B cell (primary cell): ENCODE results near the gene TRMT11. TPM values are rescaled to one million over a fixed set of nuclear protein-coding genes. Genes with fewer than 3 reads are reported as not detected.

Source experiments
- ATAC-seq: fragments of 200-7000 bp; cut with Tn5 transposase; one replicate; pipeline ENCODE4 v1.10.0; 2021; ENCODE audit warnings: low read depth, mild to moderate bottlenecking, moderate number of reproducible peaks, moderate library complexity
- CTCF ChIA-PET: fragments of 350-600 bp; sonication (Branson Sonifier 250); formaldehyde crosslinking; loops from one replicate; lab custom pipeline; 2021; ENCODE audit warnings: antibody characterized with exemption, inconsistent platforms; lab: Charles Lee
- POLR2A ChIA-PET: fragments of 350-600 bp; sonication (Branson Sonifier 250); formaldehyde crosslinking; loops from one replicate; lab custom pipeline; 2021; ENCODE audit warnings: antibody characterized with exemption; lab: Charles Lee
- DNase-seq: peaks from one replicate; pipeline ENCODE4 v3.0.0; 2013
- H2AFZ ChIP-seq: 2 replicates; pipeline ENCODE4 v1.6.1; 2012; ENCODE audit warnings: mild to moderate bottlenecking, low read depth, low read length; ENCODE audit not compliant: insufficient read depth, poor library complexity, severe bottlenecking
- H3K27ac ChIP-seq, 2 donors: 1 replicate in 1 of 2; 2 replicates in 1 of 2; pipeline ENCODE4 v1.5.1; 2012 to 2013; ENCODE audit warnings: low read length in 2 of 2, mild to moderate bottlenecking in 2 of 2, moderate library complexity in 1 of 2
- H3K27me3 ChIP-seq, 4 experiments: fragments of 200-600 bp in 1 of 4; sonication (generic) in 1 of 4; replicated peaks in 1 of 4; 1 replicate in 2 of 4; 2 replicates in 2 of 4; pipeline versions ENCODE4 v1.6.1 to v1.7.0; 2013 to 2016; ENCODE audit warnings: low read length in 3 of 4, mild to moderate bottlenecking in 2 of 4, mixed read lengths in 1 of 4, moderate library complexity in 1 of 4; ENCODE audit not compliant: insufficient read depth in 4 of 4, control insufficient read depth in 3 of 4; ENCODE audit errors: control extremely low read depth in 1 of 4
- H3K36me3 ChIP-seq, 2 experiments: replicated peaks in 1 of 2; 1 replicate in 1 of 2; 2 replicates in 1 of 2; pipeline versions ENCODE4 v1.6.1 to v1.7.1; 2013; ENCODE audit warnings: low read length in 1 of 2; ENCODE audit not compliant: insufficient read depth in 2 of 2, control insufficient read depth in 1 of 2; ENCODE audit errors: control extremely low read depth in 1 of 2, extremely low read depth in 1 of 2
- H3K4me1 ChIP-seq, 2 donors: fragments of 200-600 bp in 1 of 2; sonication (generic) in 1 of 2; 1 replicate in 1 of 2; 2 replicates in 1 of 2; pipeline versions ENCODE4 v1.5.1 to v1.6.1; 2013 to 2017; ENCODE audit warnings: low read length in 2 of 2; ENCODE audit not compliant: control insufficient read depth in 2 of 2, insufficient read depth in 2 of 2
- H3K4me2 ChIP-seq: replicated peaks from 2 replicates; pipeline ENCODE3; 2012; ENCODE audit warnings: mild to moderate bottlenecking, low read depth, low read length; ENCODE audit not compliant: poor library complexity, severe bottlenecking
- H3K4me3 ChIP-seq, 5 experiments: fragments of 200-600 bp in 1 of 5; sonication (generic) in 1 of 5; 1 replicate in 3 of 5; 2 replicates in 2 of 5; pipeline versions ENCODE4 v1.5.1 to v1.7.0; 2011 to 2016; ENCODE audit warnings: low read length in 4 of 5, mild to moderate bottlenecking in 4 of 5, low read depth in 2 of 5, control low read depth in 1 of 5, moderate library complexity in 1 of 5; ENCODE audit not compliant: insufficient read depth in 1 of 5; ENCODE audit errors: control extremely low read depth in 1 of 5, extremely low read depth in 1 of 5
- H3K79me2 ChIP-seq: fragments of 200-600 bp; sonication (generic); one replicate; pipeline ENCODE4 v1.6.0; 2016; ENCODE audit warnings: low read length; ENCODE audit not compliant: control insufficient read depth, insufficient read depth
- H3K9ac ChIP-seq: fragments of 200-600 bp; sonication (generic); 2 replicates; pipeline ENCODE4 v1.6.1; 2017; ENCODE audit warnings: mild to moderate bottlenecking, low read length, moderate library complexity
- H3K9me3 ChIP-seq, 3 donors: one replicate each; pipeline versions ENCODE4 v1.6.1 to v1.7.1; 2013; ENCODE audit warnings: low read length in 2 of 3; ENCODE audit not compliant: control insufficient read depth in 2 of 3, insufficient read depth in 1 of 3; ENCODE audit errors: control extremely low read depth in 1 of 3
- H4K20me1 ChIP-seq: 2 replicates; pipeline ENCODE4 v1.6.0; 2012; ENCODE audit warnings: mild to moderate bottlenecking, low read length; ENCODE audit not compliant: insufficient read depth, control insufficient read depth, poor library complexity, severe bottlenecking
- H3K27ac Mint-ChIP-seq: one replicate; pipeline ENCODE4 v1.8.0; 2021; ENCODE audit warnings: mixed read lengths
- H3K27me3 Mint-ChIP-seq: one replicate; pipeline ENCODE4 v1.8.0; 2021; ENCODE audit warnings: mixed read lengths
- H3K4me1 Mint-ChIP-seq: one replicate; pipeline ENCODE4 v1.8.0; 2021; ENCODE audit warnings: mixed read lengths
- H3K4me3 Mint-ChIP-seq: one replicate; pipeline ENCODE4 v1.8.0; 2021; ENCODE audit warnings: mixed read lengths
- H3K9me3 Mint-ChIP-seq: one replicate; pipeline ENCODE4 v1.8.0; 2022; ENCODE audit warnings: mixed read lengths; ENCODE audit not compliant: insufficient read depth
- EZH2 ChIP-seq: IDR thresholded peaks from 2 replicates; pipeline ENCODE4 v1.6.1; 2012; ENCODE audit warnings: borderline replicate concordance, low read depth, mild to moderate bottlenecking, moderate library complexity, low read length; ENCODE audit not compliant: insufficient read depth, poor library complexity, severe bottlenecking
- WGBS: methylation state at CpG from one replicate; pipeline ENCODE4 v1.1.5; 2013; ENCODE audit warnings: missing lambda C conversion rate; ENCODE audit not compliant: insufficient coverage; 5-methylcytosine and 5-hydroxymethylcytosine counted together
- intact Hi-C: fragments of 100-400 bp; cut with micrococcal nuclease; formaldehyde crosslinking; loops from one replicate; pipeline ENCODE4 v1.10.0; 2022
- polyA plus RNA-seq: library from polyadenylated mRNA; depleted of rRNA; stranded (reverse); fragments of >200 nt; gene quantifications from 2 replicates; pipeline ENCODE4 v1.2.3, GENCODE V29; 2012
- total RNA-seq, 2 donors: library from RNA; stranded (reverse); fragments of 120-200 nt in 1 of 2; gene quantifications; 1 replicate in 1 of 2; 2 replicates in 1 of 2; pipeline versions ENCODE4 v1.2.3 to v1.2.4, GENCODE V29; 2013 to 2022
- TF ChIP-seq, protein P1 (sequence below): fragments of 200-600 bp; IDR thresholded peaks from one replicate; pipeline ENCODE4 v1.8.0; 2022; ENCODE audit warnings: antibody characterized with exemption, mild to moderate bottlenecking

Gene TRMT11
- total and polyA plus RNA-seq, 2 donors (not counting 1 experiment from before 2014, with no cell fraction given), result 12.1 to 30.4 TPM

DNA sequence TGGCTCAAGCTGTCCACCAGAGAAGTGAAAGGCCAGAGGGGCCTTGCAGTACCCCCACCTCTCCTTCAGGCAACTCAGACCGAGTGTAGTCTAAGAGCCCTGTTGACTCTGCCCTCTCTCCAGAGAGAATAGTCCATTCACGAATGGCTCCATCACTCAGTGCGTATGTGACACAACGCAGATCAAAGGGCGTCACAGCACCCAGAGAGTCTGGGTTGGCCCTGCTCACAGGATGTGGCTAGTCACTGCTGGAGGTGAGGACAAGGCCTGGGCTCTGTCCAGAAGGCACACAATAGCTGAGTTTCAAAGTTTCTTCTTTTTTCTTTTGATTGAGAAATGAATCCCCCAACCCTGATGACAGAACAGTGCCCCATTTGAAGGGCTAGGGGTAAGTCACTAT lies 74.1 kb downstream of the TRMT11 start:
- no peaks in the 10 kb centered on the region for H3K4me1 Mint-ChIP-seq
- peaks cover 2% of the 10 kb centered on the region for H3K9me3 Mint-ChIP-seq
- H3K9ac ChIP-seq, result no peak overlapping the region
- H3K79me2 ChIP-seq, result no peaks in the 10 kb centered on the region
- no peaks in the 10 kb centered on the region for H3K27me3 Mint-ChIP-seq
- DNase-seq, result no peak
- CTCF ChIA-PET, result no interaction called here
- no peak for TF ChIP-seq EZH2
- TF ChIP-seq, protein P1, sequence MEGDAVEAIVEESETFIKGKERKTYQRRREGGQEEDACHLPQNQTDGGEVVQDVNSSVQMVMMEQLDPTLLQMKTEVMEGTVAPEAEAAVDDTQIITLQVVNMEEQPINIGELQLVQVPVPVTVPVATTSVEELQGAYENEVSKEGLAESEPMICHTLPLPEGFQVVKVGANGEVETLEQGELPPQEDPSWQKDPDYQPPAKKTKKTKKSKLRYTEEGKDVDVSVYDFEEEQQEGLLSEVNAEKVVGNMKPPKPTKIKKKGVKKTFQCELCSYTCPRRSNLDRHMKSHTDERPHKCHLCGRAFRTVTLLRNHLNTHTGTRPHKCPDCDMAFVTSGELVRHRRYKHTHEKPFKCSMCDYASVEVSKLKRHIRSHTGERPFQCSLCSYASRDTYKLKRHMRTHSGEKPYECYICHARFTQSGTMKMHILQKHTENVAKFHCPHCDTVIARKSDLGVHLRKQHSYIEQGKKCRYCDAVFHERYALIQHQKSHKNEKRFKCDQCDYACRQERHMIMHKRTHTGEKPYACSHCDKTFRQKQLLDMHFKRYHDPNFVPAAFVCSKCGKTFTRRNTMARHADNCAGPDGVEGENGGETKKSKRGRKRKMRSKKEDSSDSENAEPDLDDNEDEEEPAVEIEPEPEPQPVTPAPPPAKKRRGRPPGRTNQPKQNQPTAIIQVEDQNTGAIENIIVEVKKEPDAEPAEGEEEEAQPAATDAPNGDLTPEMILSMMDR, result no peak
- H3K36me3 ChIP-seq, result no peaks in the 10 kb centered on the region
- H3K4me2 ChIP-seq, result no peak overlapping the region
- POLR2A ChIA-PET, result no interaction called here
- no peaks in the 10 kb centered on the region for H3K4me1 ChIP-seq
- 96% methylated on average over 5 of the region's 5 CpGs for WGBS
- H4K20me1 ChIP-seq, result no peaks in the 10 kb centered on the region
- no peak overlapping the region for H3K27ac ChIP-seq
- H2AFZ ChIP-seq, result no peak overlapping the region
- no peaks in the 10 kb centered on the region for H3K27me3 ChIP-seq
- no peak overlapping the region for H3K4me3 ChIP-seq
- H3K27ac Mint-ChIP-seq, result no peak overlapping the region
- H3K4me3 Mint-ChIP-seq, result no peak overlapping the region
- no peak for ATAC-seq
- no peaks in the 10 kb centered on the region for H3K9me3 ChIP-seq
- intact Hi-C loops, result no loop called here

DNA sequence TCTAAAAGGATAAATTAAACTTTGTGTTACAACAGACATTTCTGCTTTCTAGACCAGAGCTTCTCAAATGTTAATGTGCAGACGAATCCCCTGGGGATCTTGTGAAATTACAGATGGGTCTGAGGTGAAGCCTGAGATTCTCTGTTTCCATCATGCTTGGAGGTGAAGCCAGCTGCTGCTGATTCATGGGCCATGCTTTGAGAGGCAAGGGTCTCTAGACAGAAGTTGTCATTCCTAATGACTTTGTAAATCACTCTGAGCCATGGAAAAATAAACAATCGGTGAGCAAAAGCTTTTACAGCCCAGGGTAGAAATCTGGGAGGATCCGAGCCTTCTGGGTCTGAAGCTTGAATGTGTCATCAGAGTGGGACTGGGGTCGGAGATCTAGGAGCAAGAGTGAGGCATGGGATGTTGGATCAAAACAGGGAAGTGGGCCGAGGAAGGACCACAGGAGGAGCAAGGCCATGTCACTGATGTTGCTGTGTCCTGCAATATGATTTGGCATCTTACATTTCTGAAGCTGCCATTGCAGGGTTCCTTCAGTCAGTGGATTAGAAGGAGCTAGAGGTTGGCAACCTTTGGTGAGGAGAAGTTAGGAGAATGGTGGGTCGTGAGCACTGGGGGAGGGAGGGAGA lies 77.3 kb downstream of the TRMT11 start:
- H2AFZ ChIP-seq, result no peak overlapping the region
- ChIA-PET CTCF (no interaction called here), POLR2A (no interaction called here)
- no peaks in the 10 kb centered on the region for H3K4me1 ChIP-seq
- Mint-ChIP-seq H3K27ac (no peak overlapping the region), H3K27me3 (no peaks in the 10 kb centered on the region), H3K9me3 (no peaks in the 10 kb centered on the region), H3K4me3 (no peak overlapping the region), H3K4me1 (no peaks in the 10 kb centered on the region)
- no peaks in the 10 kb centered on the region for H4K20me1 ChIP-seq
- no peak overlapping the region for H3K4me3 ChIP-seq
- H3K36me3 ChIP-seq, result no peaks in the 10 kb centered on the region
- H3K27ac ChIP-seq, result no peak overlapping the region
- intact Hi-C loops, result no loop called here
- no peaks in the 10 kb centered on the region for H3K27me3 ChIP-seq
- ATAC-seq, result no peak
- H3K9me3 ChIP-seq, result peaks cover 0 to 8% (median 3%) of the 10 kb centered on the region in 3 donors
- 94% methylated on average over 5 of the region's 6 CpGs for WGBS
- DNase-seq, result no peak
- TF ChIP-seq EZH2, result no peak
- TF ChIP-seq, protein P1, result no peak
- no peak overlapping the region for H3K9ac ChIP-seq
- no peak overlapping the region for H3K4me2 ChIP-seq
- no peaks in the 10 kb centered on the region for H3K79me2 ChIP-seq
